Activated naive CD4-positive, alpha-beta T cell treated with anti-CD3 and anti-CD28 coated beads, Interleukin-2, amount 50 U/mL, for 16 hours (primary cell): ENCODE measurements around the gene PPP2R3A.

ENCODE experiments used
- DNase-seq: peaks from one replicate; pipeline ENCODE4 v3.0.0-alpha.2; 2020

PPP2R3A gene

DNA sequence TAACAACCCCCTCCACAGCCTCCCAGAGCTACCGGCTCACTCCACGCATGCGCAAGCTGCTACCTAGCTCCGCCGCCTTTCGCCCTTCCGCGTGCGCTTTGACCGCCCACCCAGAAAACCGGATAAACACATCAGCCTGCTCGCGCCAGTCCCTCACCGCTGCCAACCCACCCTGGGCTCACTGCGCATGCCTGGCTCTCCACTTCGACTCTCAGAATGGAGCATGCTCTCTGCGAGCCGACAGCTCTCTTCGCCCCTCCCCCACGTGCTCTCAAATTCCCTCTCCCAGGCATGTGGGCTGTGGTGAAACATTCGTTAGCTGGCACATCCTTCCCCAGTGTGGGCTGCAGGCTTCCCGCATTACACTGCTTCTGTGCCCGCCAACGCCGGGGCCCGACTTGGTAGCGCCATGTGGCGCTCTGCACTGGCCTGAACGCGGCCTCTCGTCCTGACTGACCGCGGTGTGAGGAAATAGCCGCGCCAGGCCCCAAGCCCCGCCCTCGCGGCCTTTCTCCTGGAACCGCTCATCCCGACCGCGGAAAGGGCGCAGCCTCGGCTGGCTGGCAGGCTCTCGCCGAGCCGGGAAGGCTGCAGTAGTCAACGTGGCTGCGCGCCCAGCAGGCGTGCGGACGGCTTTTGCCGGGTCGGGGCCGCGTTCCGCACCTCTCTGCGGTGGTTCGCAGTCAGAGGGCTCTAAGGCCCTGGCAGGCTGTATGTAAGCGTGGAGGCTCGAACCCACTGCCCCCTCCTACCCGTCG, 231.1 kb downstream of the PPP2R3A start:
- DNase-seq = peak; percentile 99

GRCh38 chr3:136197159-136197793, 231.7 kb downstream of the PPP2R3A start:
- no peak for DNase-seq
